ENCODE results near the gene DBNL.

Gene DBNL

DNA sequence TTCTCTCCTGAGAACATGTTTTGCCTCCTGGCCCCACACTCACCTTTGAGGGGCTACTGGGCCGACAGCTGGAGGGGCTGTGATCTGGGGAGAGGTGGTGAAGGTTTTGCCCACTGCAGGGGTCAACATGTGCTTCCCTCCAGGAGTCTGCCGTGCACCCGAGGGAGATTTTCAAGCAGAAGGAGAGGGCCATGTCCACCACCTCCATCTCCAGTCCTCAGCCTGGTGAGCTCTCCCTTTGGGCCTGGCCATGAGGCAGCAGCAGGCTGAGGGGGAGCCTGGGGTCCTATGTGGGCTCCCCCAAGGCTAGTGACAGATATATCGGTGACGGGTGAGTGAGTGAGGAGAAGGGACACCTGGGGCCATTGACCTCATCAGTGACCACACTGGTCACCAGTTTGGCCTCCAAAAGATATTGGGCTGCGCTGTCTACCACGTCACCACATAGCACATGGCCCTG, 14.3 kb downstream of the DBNL start:
- POLR2A ChIA-PET: no interaction called here
- DNase-seq (ENCODE audit: extremely low spot score): no peak
- CTCF ChIA-PET: no interaction called here
- TF ChIP-seq CTBP1 (IDR thresholded peaks at IDR 0.05; ENCODE audit: borderline replicate concordance) (no peak), NFRKB (IDR thresholded peaks at IDR 0.05) (no peak), SUZ12 (IDR thresholded peaks at IDR 0.05) (no peak), FOXK2 (IDR thresholded peaks at IDR 0.05) (no peak), LEF1 (IDR thresholded peaks at IDR 0.05; ENCODE audit: borderline replicate concordance) (no peak), ELF4 (IDR thresholded peaks at IDR 0.05) (no peak), HDGF (IDR thresholded peaks at IDR 0.05; ENCODE audit: borderline replicate concordance) (no peak), ZNF384 (IDR thresholded peaks at IDR 0.05) (no peak), FOXM1 (IDR thresholded peaks at IDR 0.05; ENCODE audit: borderline replicate concordance) (no peak), TARDBP (IDR thresholded peaks at IDR 0.05) (no peak), FOXA1 (IDR thresholded peaks at IDR 0.05) (no peak), L3MBTL2 (conservative IDR thresholded peaks at IDR 0.05) (no peak), SP1 (IDR thresholded peaks at IDR 0.05) (no peak), ARNT (IDR thresholded peaks at IDR 0.05) (no peak), BHLHE40 (IDR thresholded peaks at IDR 0.05; ENCODE audit: borderline replicate concordance) (no peak)
- TF ChIP-seq, protein P1, sequence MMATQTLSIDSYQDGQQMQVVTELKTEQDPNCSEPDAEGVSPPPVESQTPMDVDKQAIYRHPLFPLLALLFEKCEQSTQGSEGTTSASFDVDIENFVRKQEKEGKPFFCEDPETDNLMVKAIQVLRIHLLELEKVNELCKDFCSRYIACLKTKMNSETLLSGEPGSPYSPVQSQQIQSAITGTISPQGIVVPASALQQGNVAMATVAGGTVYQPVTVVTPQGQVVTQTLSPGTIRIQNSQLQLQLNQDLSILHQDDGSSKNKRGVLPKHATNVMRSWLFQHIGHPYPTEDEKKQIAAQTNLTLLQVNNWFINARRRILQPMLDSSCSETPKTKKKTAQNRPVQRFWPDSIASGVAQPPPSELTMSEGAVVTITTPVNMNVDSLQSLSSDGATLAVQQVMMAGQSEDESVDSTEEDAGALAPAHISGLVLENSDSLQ (IDR thresholded peaks at IDR 0.05): no peak

DNA sequence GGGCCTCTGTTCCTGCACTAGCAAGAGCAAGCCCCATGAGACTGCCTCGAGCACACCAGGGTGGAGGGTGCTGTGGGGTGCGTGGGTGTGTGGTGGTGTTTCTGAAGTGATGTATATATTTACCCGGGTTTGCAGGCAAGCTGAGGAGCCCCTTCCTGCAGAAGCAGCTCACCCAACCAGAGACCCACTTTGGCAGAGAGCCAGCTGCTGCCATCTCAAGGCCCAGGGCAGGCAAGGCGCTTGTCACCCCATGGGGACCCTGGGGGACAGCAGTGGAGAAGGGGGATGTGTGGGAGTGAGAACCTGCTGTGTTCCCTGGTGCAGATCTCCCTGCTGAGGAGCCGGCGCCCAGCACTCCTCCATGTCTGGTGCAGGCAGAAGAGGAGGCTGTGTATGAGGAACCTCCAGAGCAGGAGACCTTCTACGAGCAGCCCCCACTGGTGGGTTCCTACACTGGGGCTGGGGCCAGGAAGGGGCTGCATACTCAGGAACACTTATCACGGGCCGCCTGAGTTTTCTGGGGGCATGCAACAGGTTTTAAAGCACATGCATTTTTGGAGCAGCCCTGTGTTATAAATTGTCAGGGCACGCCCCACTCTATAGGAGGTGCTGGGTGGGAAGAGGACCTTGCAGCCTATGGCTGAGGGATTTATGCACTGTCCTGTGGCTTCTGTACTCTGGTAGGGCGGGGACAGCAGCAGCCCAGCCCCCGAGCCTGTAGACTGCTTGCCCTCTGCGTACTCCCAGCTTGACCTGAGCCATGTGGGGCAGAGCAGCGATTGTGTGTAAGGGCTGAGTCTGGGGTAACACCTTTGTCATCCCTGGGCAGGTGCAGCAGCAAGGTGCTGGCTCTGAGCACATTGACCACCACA, 15.0 kb downstream of the DBNL start:
- POLR2A ChIA-PET: no interaction called here
- DNase-seq (ENCODE audit: extremely low spot score): no peak
- CTCF ChIA-PET: interaction anchor here (0.6 kb wide), 1 partner anchor 11 kb away, joined by 4 read pairs; no protein-coding TSS in a partner anchor
- TF ChIP-seq HDGF (IDR thresholded peaks at IDR 0.05; ENCODE audit: borderline replicate concordance) (no peak), ZNF384 (IDR thresholded peaks at IDR 0.05) (no peak), SUZ12 (IDR thresholded peaks at IDR 0.05) (no peak), TARDBP (IDR thresholded peaks at IDR 0.05) (no peak), FOXM1 (IDR thresholded peaks at IDR 0.05; ENCODE audit: borderline replicate concordance) (no peak), NFRKB (IDR thresholded peaks at IDR 0.05) (no peak), SP1 (IDR thresholded peaks at IDR 0.05) (no peak), LEF1 (IDR thresholded peaks at IDR 0.05; ENCODE audit: borderline replicate concordance) (no peak), ARNT (IDR thresholded peaks at IDR 0.05) (no peak), FOXK2 (IDR thresholded peaks at IDR 0.05) (no peak), ELF4 (IDR thresholded peaks at IDR 0.05) (no peak)
- TF ChIP-seq, protein P1 (IDR thresholded peaks at IDR 0.05): no peak

DNA sequence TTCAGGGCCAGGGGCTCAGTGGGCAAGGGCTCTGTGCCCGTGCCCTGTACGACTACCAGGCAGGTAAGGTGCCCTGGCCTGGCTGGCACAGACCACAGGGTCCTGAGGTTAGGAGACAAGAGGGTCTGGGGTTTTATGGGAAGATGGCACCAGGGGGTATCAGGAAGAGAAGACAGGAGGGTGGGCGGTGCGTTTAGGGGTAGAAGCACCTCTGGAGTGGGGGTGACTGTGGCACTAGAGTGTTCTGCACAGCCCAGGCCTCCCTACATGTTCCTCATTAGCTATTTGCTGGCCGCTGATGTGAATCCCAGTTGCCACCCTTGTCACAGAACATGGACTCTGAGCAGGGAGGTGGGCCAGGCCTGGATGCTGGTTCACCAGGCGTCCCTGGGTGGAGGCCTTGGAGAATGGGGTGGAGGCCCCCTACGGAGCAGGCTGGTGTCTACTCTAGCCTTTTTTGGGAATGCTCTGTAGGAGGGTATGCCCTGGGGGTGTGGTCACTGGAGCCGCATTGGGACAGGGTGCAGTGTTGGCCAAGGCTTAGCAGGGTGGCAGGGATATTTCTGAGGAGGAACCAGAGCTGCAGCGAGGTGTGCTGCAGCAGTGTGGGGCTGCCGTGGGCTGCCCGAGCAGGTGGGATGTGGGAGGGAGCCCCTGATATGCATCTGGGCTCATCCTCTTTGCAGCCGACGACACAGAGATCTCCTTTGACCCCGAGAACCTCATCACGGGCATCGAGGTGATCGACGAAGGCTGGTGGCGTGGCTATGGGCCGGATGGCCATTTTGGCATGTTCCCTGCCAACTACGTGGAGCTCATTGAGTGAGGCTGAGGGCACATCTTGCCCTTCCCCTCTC, 15.8 kb downstream of the DBNL start:
- no peak for DNase-seq (ENCODE audit: extremely low spot score)
- TF ChIP-seq NFRKB (IDR thresholded peaks at IDR 0.05) (no peak), HDGF (IDR thresholded peaks at IDR 0.05; ENCODE audit: borderline replicate concordance) (no peak), TARDBP (IDR thresholded peaks at IDR 0.05) (no peak), ELF4 (IDR thresholded peaks at IDR 0.05) (no peak), SP1 (IDR thresholded peaks at IDR 0.05) (no peak), CTBP1 (IDR thresholded peaks at IDR 0.05; ENCODE audit: borderline replicate concordance) (no peak), SUZ12 (IDR thresholded peaks at IDR 0.05) (no peak), LEF1 (IDR thresholded peaks at IDR 0.05; ENCODE audit: borderline replicate concordance) (no peak), FOXA1 (IDR thresholded peaks at IDR 0.05) (no peak)
- TF ChIP-seq, protein P1 (IDR thresholded peaks at IDR 0.05): no peak
- ChIA-PET CTCF (interaction anchor here (0.6 kb wide), 1 partner anchor 10 kb away, joined by 4 read pairs; no protein-coding TSS in a partner anchor), POLR2A (no interaction called here)

DNA sequence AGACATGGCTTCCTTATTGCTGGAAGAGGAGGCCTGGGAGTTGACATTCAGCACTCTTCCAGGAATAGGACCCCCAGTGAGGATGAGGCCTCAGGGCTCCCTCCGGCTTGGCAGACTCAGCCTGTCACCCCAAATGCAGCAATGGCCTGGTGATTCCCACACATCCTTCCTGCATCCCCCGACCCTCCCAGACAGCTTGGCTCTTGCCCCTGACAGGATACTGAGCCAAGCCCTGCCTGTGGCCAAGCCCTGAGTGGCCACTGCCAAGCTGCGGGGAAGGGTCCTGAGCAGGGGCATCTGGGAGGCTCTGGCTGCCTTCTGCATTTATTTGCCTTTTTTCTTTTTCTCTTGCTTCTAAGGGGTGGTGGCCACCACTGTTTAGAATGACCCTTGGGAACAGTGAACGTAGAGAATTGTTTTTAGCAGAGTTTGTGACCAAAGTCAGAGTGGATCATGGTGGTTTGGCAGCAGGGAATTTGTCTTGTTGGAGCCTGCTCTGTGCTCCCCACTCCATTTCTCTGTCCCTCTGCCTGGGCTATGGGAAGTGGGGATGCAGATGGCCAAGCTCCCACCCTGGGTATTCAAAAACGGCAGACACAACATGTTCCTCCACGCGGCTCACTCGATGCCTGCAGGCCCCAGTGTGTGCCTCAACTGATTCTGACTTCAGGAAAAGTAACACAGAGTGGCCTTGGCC, 16.6 kb downstream of the DBNL start:
- ChIA-PET CTCF (interaction anchor here (0.6 kb wide), 1 partner anchor 11 kb away, joined by 3 read pairs; no protein-coding TSS in a partner anchor), POLR2A (interaction anchor here (0.8 kb wide), 1 partner anchor 18 kb away, joined by 3 read pairs; no protein-coding TSS in a partner anchor)
- no peak for DNase-seq (ENCODE audit: extremely low spot score)
- TF ChIP-seq FOXA1 (IDR thresholded peaks at IDR 0.05) (no peak), FOXK2 (IDR thresholded peaks at IDR 0.05) (no peak), ARNT (IDR thresholded peaks at IDR 0.05) (no peak), HDGF (IDR thresholded peaks at IDR 0.05; ENCODE audit: borderline replicate concordance) (no peak), ZNF384 (IDR thresholded peaks at IDR 0.05) (no peak), LEF1 (IDR thresholded peaks at IDR 0.05; ENCODE audit: borderline replicate concordance) (no peak), SP1 (IDR thresholded peaks at IDR 0.05) (no peak), FOXM1 (IDR thresholded peaks at IDR 0.05; ENCODE audit: borderline replicate concordance) (no peak), NFRKB (IDR thresholded peaks at IDR 0.05) (no peak), TARDBP (IDR thresholded peaks at IDR 0.05) (no peak), L3MBTL2 (conservative IDR thresholded peaks at IDR 0.05) (no peak)
- TF ChIP-seq, protein P1 (IDR thresholded peaks at IDR 0.05): no peak

Data from HEK293T (cell line).